Measurements from ENCODE around the gene GPR155.

- TF ChIP-seq CTCF (IDR thresholded peaks at IDR 0.05) (no peak), POLR2AphosphoS5 (IDR thresholded peaks at IDR 0.05; ENCODE audit: low read depth, low read length) (no peak), REST (IDR thresholded peaks at IDR 0.05; ENCODE audit: insufficient read depth in 1 of 2, low read depth in 2 of 2, low read length in 1 of 2) (no peak), SIN3A (IDR thresholded peaks at IDR 0.05; ENCODE audit: borderline replicate concordance, insufficient read depth, low read depth, low read length) (no peak), TCF7L2 (IDR thresholded peaks at IDR 0.05; ENCODE audit: low read depth, low read length) (no peak)
Measured at GRCh38 chr2:174492963-174493431, 6.2 kb upstream of the GPR155 start.
